Stimulated activated CD4-positive, alpha-beta T cell treated with anti-CD3 and anti-CD28 coated beads, Interleukin-15, amount 100 ng/mL, for 1 hour (primary cell): ENCODE measurements around the gene EPG5.
"Not testable (repeated sequence)": the region's sequence is repeated elsewhere in the genome, so short reads cannot be mapped to it uniquely, and the experiment has no call there.

ENCODE experiments used
- DNase-seq, 2 donors: peaks; one replicate each; pipeline ENCODE4 v3.0.0-alpha.2; 2020; ENCODE audit warnings: low read depth in 1 of 2, low spot score in 1 of 2

The EPG5 gene

DNA sequence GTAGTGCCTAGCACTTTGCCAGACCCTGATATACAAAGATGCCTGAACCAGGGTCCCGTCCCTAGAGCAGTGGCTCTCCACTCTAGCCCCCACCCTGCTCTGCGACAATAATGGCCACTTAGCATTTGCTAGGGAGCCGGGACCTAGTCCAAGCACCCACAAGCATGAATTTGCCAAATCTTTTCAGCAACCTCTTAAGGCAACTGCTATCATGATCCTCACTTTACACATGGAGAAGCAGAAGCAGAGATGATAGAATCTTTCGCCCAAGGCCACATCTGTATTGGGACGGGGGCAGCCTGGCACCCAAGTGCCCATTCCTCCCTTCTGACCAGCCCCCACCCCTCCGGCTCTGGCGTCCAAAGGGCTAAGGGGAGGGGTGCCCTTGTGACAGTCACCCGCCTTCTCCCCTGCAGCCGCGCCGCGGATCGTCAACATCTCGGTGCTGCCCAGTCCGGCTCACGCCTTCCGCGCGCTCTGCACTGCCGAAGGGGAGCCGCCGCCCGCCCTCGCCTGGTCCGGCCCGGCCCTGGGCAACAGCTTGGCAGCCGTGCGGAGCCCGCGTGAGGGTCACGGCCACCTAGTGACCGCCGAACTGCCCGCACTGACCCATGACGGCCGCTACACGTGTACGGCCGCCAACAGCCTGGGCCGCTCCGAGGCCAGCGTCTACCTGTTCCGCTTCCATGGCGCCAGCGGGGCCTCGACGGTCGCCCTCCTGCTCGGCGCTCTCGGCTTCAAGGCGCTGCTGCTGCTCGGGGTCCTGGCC lies 128.6 kb downstream of the EPG5 start:
- DNase-seq: no peak

DNA sequence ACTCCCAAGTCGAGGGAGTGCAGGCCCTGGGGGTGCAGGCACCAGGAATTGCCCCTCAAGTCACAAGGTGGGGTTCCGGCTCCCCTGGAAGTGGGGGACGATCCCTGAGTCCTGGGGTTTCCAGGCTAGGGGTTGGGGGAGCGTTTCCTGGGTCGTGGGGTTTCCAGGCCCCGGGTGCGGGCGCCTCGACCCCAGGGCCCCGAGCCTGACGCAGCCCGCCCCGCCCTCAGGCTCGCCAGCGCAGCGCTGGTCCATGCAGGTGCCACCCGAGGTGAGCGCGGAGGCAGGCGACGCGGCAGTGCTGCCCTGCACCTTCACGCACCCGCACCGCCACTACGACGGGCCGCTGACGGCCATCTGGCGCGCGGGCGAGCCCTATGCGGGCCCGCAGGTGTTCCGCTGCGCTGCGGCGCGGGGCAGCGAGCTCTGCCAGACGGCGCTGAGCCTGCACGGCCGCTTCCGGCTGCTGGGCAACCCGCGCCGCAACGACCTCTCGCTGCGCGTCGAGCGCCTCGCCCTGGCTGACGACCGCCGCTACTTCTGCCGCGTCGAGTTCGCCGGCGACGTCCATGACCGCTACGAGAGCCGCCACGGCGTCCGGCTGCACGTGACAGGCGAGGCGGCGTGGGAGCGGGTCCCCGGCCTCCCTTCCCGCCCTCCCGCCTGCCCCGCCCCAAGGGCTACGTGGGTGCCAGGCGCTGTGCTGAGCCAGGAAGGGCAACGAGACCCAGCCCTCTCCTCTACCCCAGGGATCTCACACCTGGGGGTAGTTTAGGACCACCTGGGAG lies 129.7 kb downstream of the EPG5 start:
- peak in 1 of 2 donors; percentile 24 for DNase-seq

DNA sequence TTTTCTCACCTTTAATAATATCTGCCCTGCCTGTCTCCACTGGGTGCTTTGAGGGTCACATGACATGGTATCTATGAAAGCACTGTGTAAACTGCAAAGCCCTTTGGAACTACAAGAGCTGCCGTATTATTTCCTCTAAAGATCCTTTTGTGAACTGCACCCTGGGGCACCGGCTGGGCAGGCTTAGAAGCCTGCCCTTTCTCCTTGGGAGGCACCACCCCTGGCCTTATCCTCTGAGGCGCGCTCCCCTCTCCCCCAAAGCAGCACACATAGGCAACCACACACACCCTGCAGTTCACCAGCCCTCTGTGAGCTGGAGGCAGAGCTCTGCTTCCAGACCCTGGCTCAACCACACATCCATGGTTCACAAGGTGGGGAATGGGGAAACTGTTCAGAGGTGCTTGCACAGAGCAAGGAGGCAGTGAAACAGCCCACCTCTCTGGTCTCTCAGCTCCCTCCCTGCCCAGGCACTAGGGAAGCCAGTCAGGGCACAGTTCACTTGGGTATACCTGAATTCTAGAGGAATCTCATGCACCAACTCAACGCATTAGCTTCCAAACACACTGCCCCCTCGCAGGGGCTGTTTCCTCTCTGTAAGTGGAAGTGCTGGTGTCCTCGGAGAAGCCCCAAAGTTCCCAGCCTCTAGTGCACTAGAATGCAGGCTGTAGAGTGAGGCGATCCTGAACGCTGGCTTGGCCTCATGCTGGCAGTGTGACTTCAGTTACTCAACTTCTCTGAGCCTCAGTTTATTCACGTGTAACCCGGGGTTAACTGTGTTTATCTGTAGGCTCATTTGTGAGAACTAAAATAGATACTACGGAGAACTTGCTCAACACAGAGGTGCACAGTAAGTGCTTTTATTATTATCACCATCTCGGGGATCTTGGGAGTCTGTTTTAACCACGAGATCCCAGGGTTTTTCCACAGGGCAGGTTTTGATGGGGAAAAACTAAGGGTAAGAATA lies 130.6 kb downstream of the EPG5 start:
- DNase-seq: no peak

DNA sequence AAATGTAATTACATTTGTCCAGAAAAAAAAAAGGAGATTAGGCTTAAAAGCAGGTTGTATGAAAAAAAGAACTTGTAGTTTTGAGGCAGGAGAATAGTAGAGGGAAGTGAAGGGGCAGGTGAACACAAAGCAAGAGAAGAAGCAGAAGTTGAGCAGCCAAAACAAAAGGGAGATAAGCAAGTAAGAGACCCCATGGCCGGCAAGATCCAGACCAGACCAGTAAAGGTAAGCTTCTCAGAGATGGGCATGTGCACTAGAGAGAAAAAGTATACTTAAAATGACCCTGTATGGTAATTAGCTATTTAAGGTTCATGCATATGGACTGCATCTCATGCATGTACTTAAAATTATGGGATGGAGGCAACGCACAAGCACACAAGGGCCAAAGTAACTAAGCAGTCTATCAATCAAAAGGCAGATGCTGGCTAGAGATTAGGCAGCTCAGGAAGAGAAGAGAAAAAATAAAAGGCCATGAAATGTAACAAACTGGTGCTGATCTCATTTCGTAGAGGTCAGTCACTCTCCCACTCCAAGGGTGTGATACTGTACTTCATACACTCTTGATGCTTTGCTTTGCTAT lies 132.0 kb downstream of the EPG5 start:
- DNase-seq: no peak

DNA sequence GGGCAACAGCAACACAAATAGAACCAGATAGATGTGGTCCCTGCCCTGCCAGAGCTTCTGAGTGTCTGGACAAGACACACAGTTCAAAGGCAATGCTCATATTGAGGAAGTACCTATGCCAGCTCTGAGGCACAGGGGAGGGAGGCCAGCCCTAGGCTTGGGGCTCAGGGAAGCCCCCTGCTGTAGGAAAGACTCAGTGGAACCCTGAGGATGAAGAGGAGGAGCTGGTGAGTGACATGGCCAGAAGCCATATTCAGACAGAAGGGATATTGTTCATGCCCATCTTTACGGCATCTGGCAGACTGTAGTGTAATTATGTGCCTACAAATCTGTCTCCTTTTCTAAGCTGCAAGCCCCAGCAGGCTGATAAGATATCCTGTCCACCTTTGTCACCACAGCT lies 132.8 kb downstream of the EPG5 start:
- DNase-seq: no peak

DNA sequence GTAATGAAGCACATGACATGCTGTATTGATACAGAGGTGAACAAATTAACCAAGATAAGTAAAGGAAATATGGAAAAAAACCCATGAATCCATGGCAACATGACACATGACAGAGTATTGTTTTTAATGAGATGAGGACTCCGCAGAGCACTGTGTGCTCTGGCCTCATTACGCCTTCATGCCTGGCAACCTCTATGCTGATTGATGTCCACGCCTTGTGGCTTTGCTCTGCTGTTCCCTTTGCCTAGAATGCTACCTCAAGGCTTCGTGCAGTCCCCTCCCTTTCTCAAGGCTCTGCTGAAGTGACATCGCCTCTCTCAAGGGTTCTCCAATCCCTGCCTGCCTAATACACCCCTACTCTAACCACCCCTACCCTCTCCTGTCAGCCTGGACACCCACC lies 133.3 kb downstream of the EPG5 start:
- DNase-seq: no peak

DNA sequence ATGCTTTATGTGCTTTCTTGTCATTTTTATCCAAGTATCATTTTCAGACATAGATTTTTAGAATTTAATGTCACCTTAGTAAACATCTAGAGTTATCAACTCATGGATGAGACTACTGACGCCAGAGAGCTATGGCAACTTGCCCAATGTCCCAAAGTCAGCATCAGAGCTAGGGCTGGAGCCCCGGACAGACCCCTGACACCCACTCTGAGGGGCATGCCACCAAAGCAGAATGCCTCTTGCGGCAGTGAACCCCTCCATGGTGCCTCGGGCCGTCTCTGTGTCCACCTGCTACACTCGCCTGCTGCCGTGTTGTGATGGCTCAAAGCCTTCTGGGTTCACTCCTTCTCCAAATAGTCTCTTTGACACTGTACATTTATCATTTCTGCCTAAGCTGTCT lies 136.2 kb downstream of the EPG5 start:
- no peak for DNase-seq

DNA sequence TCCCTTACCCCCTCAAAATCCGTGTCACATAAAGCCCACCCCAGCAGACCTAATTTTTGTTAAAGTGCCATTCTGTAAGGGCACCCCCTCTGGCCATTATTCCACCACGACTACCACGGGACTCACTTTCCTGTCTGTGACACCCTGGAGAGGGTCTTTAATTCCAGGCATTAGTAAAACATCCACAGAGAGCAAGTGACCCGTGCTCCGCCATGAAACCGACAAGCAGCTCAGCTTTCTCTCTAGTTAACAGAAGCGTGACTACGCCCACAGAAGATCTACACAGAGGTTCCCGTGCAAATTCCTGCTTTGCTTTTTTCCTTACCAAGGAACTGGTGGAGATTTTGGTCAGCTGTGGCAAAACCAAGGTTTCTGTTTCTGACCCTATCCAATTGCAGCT lies 137.3 kb downstream of the EPG5 start:
- no peak for DNase-seq

DNA sequence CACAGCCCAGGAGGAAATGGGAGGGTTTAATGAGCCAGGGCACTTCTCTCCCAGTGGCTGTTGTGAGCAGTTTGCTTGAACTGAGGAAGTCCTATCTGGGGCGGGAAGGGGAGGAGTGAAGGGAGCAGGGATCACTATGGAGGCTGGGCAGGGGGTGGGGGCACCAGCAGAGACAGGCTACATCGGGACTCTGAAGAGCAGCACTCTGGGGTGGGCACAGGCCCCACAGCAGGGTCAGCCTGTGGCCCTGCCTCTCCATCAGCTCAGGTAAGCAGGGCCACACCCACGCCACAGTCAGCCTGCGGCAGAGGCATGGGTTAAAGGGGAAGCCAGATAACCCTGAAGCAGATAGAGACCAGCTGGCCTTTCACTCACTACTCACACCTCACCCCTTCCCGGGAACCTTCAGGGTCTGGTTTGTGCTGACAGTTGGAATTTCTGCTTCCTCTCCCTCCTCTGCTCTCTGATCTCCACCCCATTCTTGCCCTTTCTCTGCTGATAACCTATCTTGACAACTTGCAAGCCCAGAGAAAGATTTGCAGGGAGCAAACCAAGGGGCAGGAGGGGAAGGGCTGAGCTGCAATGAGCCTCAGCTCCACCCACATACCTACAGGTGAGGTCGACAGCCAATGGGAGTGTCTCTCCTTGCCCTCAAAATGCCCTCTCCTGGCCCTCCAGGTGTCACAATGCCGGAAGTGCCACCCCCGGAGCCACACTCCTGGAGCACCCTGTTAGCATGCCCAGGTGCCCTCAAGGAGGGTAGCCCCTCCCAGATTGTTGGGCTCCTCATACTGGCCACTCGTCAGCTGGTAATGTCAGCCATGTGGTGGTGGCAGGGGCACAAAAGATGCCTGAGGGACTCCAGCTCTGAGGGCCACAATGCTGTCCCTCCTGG lies 138.0 kb downstream of the EPG5 start:
- no peak for DNase-seq

DNA sequence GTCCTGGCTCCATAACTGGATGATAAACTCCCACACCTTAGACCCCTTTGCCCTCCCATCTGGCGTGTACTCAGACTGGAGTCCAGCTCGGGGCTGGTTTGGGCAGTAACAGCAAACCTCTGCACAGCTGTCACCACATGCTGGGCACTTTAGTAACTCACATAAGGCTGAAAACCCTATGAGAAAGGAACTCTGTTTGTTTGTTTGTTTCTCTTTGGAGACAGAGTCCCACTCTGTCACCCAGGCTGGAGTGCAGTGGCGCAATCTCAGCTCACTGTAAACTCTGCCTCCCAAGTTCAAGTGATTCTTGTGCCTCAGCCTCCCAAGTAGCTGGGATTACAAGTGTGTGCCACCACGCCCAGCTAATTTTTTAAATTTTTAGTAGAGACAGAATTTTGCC lies 140.4 kb downstream of the EPG5 start:
- DNase-seq: not testable (repeated sequence)

DNA sequence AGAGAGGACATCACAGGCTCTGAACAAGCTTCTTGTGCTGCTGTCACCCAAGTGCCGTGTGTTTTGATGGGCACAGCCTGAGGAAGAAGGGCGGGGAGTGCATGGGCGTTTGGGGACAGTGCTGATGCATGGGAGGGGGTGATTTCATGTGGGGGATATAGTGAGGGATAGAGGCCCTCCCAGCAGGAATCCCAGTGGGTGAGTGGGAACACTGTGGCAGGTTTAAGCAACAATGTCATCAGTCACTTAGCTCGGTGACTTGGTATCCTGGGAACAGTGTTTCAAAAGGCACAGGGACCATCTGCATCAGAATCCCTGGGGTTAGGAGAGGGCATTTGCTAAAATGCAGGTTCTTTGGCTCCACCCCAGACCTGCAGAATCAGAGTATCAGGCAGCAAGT lies 141.0 kb downstream of the EPG5 start:
- DNase-seq: no peak

DNA sequence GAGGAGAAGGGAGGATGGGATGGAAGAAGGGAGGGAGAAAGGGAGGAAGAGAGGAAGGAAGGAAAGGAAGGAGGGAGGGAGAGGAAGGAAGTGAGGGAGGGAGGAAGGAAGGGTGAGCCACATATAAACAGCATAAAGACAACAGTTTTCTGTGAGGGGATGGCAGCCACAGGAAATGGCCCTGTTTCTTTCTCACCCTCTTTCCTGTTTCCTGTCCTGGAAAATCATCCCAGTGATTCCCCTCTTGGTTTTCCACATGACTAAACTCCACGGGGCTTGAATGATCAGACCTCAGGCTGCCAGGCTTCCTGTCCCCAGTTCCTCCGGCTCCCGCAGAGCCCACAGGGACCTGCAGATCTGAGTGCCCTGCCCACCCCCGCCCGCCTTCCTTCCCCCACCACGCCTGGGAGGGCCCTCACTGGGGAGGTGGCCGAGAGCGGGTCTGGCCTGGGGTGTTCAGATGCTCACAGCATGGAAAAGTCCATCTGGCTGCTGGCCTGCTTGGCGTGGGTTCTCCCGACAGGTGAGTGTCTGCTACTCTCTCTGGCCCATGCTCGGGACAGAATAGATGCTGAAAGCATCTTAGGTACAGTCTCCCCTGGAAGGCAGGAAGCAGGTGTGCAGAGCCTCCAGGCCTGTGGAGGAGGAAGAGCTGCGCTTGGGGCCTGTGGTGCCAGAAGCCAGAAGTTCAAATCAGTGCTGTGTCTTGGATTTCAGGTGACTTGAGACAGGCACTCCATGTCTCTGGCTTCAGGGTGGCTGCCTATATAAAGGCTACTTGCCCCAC lies 141.7 kb downstream of the EPG5 start, which contains the start of gene SIGLEC15:
TSS of gene SIGLEC15 (plus strand) at position 418 of the 787 bp plus-strand sequence. CDS start at position 472, 54 bp downstream.
- DNase-seq: no peak

DNA sequence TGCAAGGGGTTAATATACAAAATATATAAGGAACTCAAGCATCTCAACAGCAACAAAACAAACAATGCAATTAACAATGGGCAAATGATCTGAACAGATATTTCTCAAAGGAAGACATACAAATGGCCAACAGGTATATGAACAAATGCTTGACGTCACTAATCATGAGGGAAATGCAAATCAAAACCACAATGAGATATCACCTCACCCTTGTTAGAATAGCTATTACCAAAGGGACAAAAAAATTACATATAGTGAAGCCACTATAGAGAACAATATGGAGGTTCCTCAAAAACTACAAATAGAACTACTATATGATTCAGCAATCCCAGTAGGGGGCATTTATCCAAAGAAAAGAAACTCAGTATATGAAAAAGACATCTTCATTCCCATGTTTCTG lies 145.4 kb downstream of the EPG5 start:
- no peak for DNase-seq

DNA sequence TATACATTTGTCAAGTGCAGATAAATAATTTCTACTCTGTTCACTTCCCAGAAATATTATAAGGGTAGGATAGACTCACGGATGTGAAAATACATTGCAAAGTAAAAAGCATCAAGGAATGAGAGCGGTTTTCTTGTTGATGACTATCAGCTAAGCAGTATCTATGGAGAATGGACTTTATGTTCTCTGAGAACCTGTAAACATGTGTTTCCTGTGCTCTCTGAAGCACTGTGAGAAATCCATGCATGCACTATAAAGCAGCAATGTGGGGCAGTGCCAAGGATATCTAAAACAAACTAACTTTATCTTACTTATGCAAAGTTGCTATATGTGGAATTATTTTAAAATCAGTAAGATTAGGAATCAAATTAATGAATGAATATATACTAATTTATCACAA lies 146.1 kb downstream of the EPG5 start:
- DNase-seq: no peak

DNA sequence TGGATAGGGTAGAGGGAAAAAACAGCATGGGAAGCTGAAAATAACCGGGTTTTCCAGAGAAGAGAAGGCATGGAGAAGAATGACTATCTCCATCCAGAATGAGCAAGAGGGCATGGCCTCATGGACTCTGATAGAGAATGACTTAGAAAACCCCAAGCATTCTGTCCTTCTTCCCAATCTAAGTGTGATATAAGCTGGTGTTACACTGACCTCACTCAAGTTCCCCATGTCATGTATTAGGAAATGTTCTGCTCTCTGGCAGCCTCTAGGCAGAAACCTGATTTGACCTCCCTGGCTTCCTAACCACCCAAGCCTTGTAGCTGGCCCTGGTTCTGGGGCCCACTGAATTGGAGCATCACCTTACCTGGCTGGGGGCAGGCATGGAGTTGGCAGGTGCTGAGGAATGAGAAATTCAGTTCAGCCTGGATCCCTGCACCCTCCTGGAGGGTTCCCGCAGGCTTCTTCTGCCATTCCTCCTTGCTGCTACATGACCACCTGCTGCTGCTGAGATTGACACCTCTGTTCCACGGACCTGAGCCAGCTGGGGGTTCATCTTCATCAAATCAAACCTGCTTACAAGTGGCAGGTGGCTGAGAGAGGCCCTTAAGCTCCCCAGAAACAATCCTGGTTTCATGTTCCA lies 146.9 kb downstream of the EPG5 start:
- DNase-seq: no peak

DNA sequence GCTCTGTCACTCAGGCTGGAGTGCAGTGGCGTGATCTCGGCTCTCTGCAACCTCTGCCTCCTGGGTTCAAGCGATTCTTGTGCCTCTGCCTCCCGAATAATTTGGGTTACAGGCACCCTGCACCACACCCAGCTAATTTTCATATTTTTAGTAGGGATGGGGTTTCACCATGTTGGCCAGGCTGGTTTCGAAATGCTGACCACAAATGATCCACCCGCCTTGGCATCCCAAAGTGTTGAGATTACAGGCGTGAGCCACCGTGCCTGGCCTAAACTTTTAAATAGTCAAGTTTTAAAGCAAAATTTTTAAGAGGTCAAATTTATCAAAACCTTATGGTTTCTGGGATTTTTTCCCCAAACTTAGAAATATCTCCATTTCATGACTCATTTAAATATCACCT lies 148.4 kb downstream of the EPG5 start:
- not testable (repeated sequence) for DNase-seq

DNA sequence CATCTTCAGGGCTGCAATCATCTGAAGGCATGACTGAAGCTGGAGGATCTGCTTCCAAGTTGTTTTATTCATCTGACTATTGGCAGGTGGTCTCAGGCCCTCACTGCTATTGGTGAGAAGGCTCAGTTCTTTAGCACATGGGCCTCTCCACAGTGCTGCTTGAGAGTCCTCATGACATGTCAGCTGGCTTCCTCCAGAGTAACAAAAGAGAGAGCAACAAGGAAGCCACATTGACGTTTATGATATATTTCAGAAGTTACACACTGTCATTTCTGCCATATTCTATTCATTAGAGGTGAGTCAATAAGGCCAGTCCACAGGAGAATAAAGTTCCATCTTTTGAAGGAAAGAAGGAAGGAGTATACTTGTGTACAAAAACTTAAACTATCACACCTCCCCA lies 149.6 kb downstream of the EPG5 start:
- DNase-seq: no peak

DNA sequence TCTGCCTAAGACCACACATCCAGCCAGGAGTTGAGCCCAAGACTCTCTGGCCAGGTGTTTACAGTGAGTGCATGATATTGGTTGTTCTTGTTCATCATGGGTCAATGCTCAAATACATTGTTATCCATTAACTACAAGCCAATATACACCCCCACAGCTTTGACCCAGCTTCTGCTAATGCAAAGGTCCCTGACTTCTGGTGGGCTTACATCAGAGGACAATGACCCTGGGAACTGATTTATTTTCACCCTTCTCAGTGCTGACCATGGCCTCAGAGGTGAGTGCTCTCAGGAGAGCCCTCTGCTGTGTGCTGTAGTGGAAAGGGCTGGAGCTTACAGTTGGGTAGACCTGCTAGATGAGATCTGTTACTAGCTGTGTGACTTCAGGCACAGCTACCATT lies 152.4 kb downstream of the EPG5 start:
- not testable (repeated sequence) for DNase-seq

DNA sequence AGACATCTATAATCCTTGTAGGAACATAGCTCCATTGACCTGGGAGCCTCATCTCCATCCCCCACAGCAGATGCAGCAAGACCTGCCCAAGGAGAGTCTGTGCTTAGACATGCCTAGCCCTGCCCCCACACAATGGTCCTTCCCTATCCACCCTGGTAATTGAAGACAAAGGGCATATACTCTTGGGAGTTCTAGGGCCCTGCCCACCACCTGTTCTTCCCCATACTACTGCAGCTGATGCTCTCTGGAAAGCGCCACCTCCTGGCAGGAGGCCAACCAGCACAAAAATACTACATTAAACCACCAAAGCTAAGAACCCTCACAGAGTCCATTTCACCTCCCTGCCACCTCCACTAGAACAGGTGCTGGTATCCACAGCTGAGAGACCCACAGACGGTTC lies 160.0 kb downstream of the EPG5 start:
- not testable (repeated sequence) for DNase-seq
